Activated B cell treated with CpG ODN at 0.5 μM for 24 hours (primary cell): Measurements from ENCODE around the gene OR6N1. TPM values are rescaled to one million over a fixed set of nuclear protein-coding genes. Genes with fewer than 3 reads are reported as not detected.

Experiments
- ATAC-seq: fragments of 200-7000 bp; cut with Tn5 transposase; one replicate; pipeline ENCODE4 v1.10.0; 2021; ENCODE audit warnings: low read depth, mild to moderate bottlenecking, moderate library complexity
- CTCF ChIA-PET: fragments of 350-600 bp; sonication (Branson Sonifier 250); formaldehyde crosslinking; loops from one replicate; lab custom pipeline; 2021; ENCODE audit warnings: antibody characterized with exemption; lab: Charles Lee
- POLR2A ChIA-PET: fragments of 350-600 bp; sonication (Branson Sonifier 250); formaldehyde crosslinking; loops from one replicate; lab custom pipeline; 2021; ENCODE audit warnings: antibody characterized with exemption; lab: Charles Lee
- DNase-seq: peaks from one replicate; pipeline ENCODE4 v3.0.0; 2022
- H3K27ac Mint-ChIP-seq: one replicate; pipeline ENCODE4 v1.8.0; 2020; ENCODE audit warnings: mixed read lengths
- H3K27me3 Mint-ChIP-seq: one replicate; pipeline ENCODE4 v1.8.0; 2021; ENCODE audit warnings: mixed read lengths
- H3K36me3 Mint-ChIP-seq: one replicate; pipeline ENCODE4 v1.8.0; 2021; ENCODE audit warnings: low read depth, mixed read lengths
- H3K4me1 Mint-ChIP-seq: one replicate; pipeline ENCODE4 v1.8.0; 2021; ENCODE audit warnings: mixed read lengths
- H3K4me3 Mint-ChIP-seq: one replicate; pipeline ENCODE4 v1.8.0; 2020; ENCODE audit warnings: mild to moderate bottlenecking, mixed read lengths
- H3K9me3 Mint-ChIP-seq: one replicate; pipeline ENCODE4 v1.8.0; 2020; ENCODE audit warnings: mixed read lengths
- CTCF ChIP-seq: fragments of 200-600 bp; IDR thresholded peaks from one replicate; pipeline ENCODE4 v1.8.0; 2022; ENCODE audit warnings: antibody characterized with exemption, mild to moderate bottlenecking
- intact Hi-C: fragments of 100-400 bp; cut with micrococcal nuclease; formaldehyde crosslinking; loops from one replicate; pipeline ENCODE4 v1.15.1; 2024
- total RNA-seq: library from RNA; stranded (reverse); gene quantifications from 2 replicates; pipeline ENCODE4 v1.2.3, GENCODE V29; 2022

Gene OR6N1
- total RNA-seq: not detected in 2 replicates

GRCh38 chr1:158771950-158772866 is at the start of gene OR6N1:
Gene OR6N1 (minus strand): TSS chr1:158772195. CDS start chr1:158766682, 5,513 bp downstream.
- H3K27me3 Mint-ChIP-seq: peaks cover 15% of the 10 kb centered on the region
- ChIA-PET POLR2A (no interaction called here), CTCF (no interaction called here)
- no peak for TF ChIP-seq CTCF
- H3K36me3 Mint-ChIP-seq: no peaks in the 10 kb centered on the region
- intact Hi-C loops: no loop called here
- H3K27ac Mint-ChIP-seq: no peak within 1 kb of the TSS
- H3K4me3 Mint-ChIP-seq: no peak within 1 kb of the TSS
- H3K9me3 Mint-ChIP-seq: no peaks in the 10 kb centered on the region
- H3K4me1 Mint-ChIP-seq: no peaks in the 10 kb centered on the region
- DNase-seq: no peak
- no peak for ATAC-seq

GRCh38 chr1:158821723-158822122 is 49.7 kb upstream of the OR6N1 start:
- TF ChIP-seq CTCF: no peak
- intact Hi-C loops: no loop called here
- ChIA-PET CTCF (no interaction called here), POLR2A (no interaction called here)
- peaks cover 2% of the 10 kb centered on the region for H3K9me3 Mint-ChIP-seq
- H3K27ac Mint-ChIP-seq: no peak overlapping the region
- no peak overlapping the region for H3K4me3 Mint-ChIP-seq
- H3K27me3 Mint-ChIP-seq: peaks cover 16% of the 10 kb centered on the region
- H3K36me3 Mint-ChIP-seq: no peaks in the 10 kb centered on the region
- H3K4me1 Mint-ChIP-seq: no peaks in the 10 kb centered on the region
- no peak for DNase-seq
- ATAC-seq: no peak

GRCh38 chr1:158819461-158820443 is 47.8 kb upstream of the OR6N1 start:
- Mint-ChIP-seq H3K27ac (no peak overlapping the region), H3K4me3 (no peak overlapping the region), H3K27me3 (peaks cover 13% of the 10 kb centered on the region), H3K9me3 (no peaks in the 10 kb centered on the region), H3K4me1 (no peaks in the 10 kb centered on the region), H3K36me3 (no peaks in the 10 kb centered on the region)
- intact Hi-C loops: no loop called here
- TF ChIP-seq CTCF: no peak
- POLR2A ChIA-PET: no interaction called here
- CTCF ChIA-PET: no interaction called here
- ATAC-seq (no peak), DNase-seq (no peak)

- CTCF ChIA-PET: no interaction called here
- Mint-ChIP-seq H3K27me3 (peaks cover 11% of the 10 kb centered on the region), H3K36me3 (no peaks in the 10 kb centered on the region), H3K27ac (no peak overlapping the region), H3K4me3 (no peak overlapping the region), H3K9me3 (no peaks in the 10 kb centered on the region), H3K4me1 (no peaks in the 10 kb centered on the region)
- no peak for DNase-seq
- POLR2A ChIA-PET: no interaction called here
- intact Hi-C loops: no loop called here
- TF ChIP-seq CTCF: no peak
- no peak for ATAC-seq
These were observed 47.0 kb upstream of the OR6N1 start for GRCh38 chr1:158818975-158819431.
